CD4-positive, alpha-beta T cell (primary cell): ENCODE measurements around the gene PRDX2. TPM values are rescaled to one million over a fixed set of nuclear protein-coding genes. Genes with fewer than 3 reads are reported as not detected.

Source experiments
- ATAC-seq: fragments of 200-7000 bp; cut with Tn5 transposase; one replicate; pipeline ENCODE4 v1.10.0; 2022; ENCODE audit warnings: mild to moderate bottlenecking; ENCODE audit not compliant: poor library complexity
- CTCF ChIA-PET: fragments of 350-600 bp; sonication (Branson Sonifier 250); formaldehyde crosslinking; loops from one replicate; lab custom pipeline; 2021; ENCODE audit warnings: antibody characterized with exemption, inconsistent platforms; lab: Charles Lee
- POLR2A ChIA-PET: fragments of 350-600 bp; sonication (Branson Sonifier 250); formaldehyde crosslinking; loops from one replicate; lab custom pipeline; 2021; ENCODE audit warnings: antibody characterized with exemption, inconsistent platforms; lab: Charles Lee
- DNase-seq, 14 experiments: peaks; one replicate each; pipeline ENCODE4 v3.0.0-alpha.2; 2013 to 2020; ENCODE audit warnings: mixed read lengths in 2 of 14
- H3K27ac ChIP-seq, 2 donors: one replicate each; pipeline versions ENCODE4 v1.5.1 to v1.7.0; 2013; ENCODE audit warnings: low read length in 2 of 2, low read depth in 1 of 2, mild to moderate bottlenecking in 1 of 2
- H3K27me3 ChIP-seq, 2 experiments: 1 replicate in 1 of 2; 2 replicates in 1 of 2; pipeline versions ENCODE4 v1.6.1 to v1.7.0; 2013; ENCODE audit warnings: low read length in 2 of 2, control low read depth in 1 of 2, mild to moderate bottlenecking in 1 of 2, moderate library complexity in 1 of 2; ENCODE audit not compliant: insufficient read depth in 2 of 2, control insufficient read depth in 1 of 2
- H3K36me3 ChIP-seq: one replicate; pipeline ENCODE4 v1.6.1; 2013; ENCODE audit warnings: low read length, control low read depth; ENCODE audit not compliant: insufficient read depth
- H3K4me1 ChIP-seq: one replicate; pipeline ENCODE4 v1.6.1; 2013; ENCODE audit warnings: low read length, control low read depth; ENCODE audit not compliant: insufficient read depth
- H3K4me3 ChIP-seq: one replicate; pipeline ENCODE4 v1.5.1; 2013; ENCODE audit warnings: mild to moderate bottlenecking, low read length, moderate library complexity
- H3K9me3 ChIP-seq, 2 experiments: 1 replicate in 1 of 2; 2 replicates in 1 of 2; pipeline versions ENCODE4 v1.6.1 to v1.7.0; 2013; ENCODE audit warnings: low read length in 2 of 2, mild to moderate bottlenecking in 2 of 2, control low read depth in 1 of 2, moderate library complexity in 1 of 2; ENCODE audit not compliant: control insufficient read depth in 1 of 2, insufficient read depth in 1 of 2
- H3K27ac Mint-ChIP-seq: one replicate; pipeline ENCODE4 v1.8.0; 2020; ENCODE audit warnings: mixed read lengths
- H3K27me3 Mint-ChIP-seq: one replicate; pipeline ENCODE4 v1.8.0; 2021; ENCODE audit warnings: mixed read lengths
- H3K36me3 Mint-ChIP-seq: one replicate; pipeline ENCODE4 v1.8.0; 2021; ENCODE audit warnings: low read depth, mixed read lengths
- H3K4me1 Mint-ChIP-seq: one replicate; pipeline ENCODE4 v1.8.0; 2021; ENCODE audit warnings: low read depth, mixed read lengths
- H3K4me3 Mint-ChIP-seq: one replicate; pipeline ENCODE4 v1.8.0; 2020; ENCODE audit warnings: mild to moderate bottlenecking, mixed read lengths
- H3K9me3 Mint-ChIP-seq: one replicate; pipeline ENCODE4 v1.8.0; 2020; ENCODE audit warnings: mixed read lengths
- intact Hi-C, 2 experiments: fragments of 100-400 bp; cut with DNase I in 1 of 2; cut with micrococcal nuclease in 1 of 2; formaldehyde crosslinking; loops; one replicate each; pipeline versions ENCODE4 v1.15.1 to v1.9.0; 2023 to 2025; cut with DNase I, micrococcal nuclease
- total RNA-seq, 174 experiments: library from RNA in 2 of 174; stranded (reverse) in 2 of 174; gene quantifications; one replicate each; pipeline ENCODE4 v1.2.3 and lab custom pipeline; 2021 to 2026
- TF ChIP-seq, protein P1 (sequence below): fragments of 200-600 bp; IDR thresholded peaks from one replicate; pipeline ENCODE4 v1.8.0; 2022; ENCODE audit warnings: antibody characterized with exemption, mild to moderate bottlenecking

Gene PRDX2
- total RNA-seq, 2 experiments from 2014 or later = 59.7 to 65.9 TPM

DNA sequence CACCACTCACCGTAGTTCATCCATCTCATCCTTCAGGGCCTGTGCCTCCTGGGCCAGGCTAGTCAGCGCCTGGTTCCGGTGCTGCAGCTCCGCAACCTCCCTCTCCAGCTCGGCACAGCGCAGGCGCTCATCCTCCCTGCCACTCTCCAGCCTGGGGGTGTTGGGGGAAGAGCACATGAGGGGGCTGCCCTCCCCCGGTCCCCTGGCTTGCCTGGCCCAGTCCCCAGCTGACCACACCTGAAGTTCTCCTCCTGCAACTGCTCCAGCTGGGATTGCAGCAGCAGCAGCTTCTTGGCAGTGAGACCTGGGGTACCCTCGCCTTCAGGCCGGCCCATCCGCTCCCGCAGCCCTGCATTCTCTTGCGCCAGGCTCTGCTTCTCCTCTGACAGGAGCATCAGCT is 30.7 kb downstream of the PRDX2 start:
- POLR2A ChIA-PET = interaction anchor here (2.4 kb wide), 1 partner anchor 21 kb away, joined by 23 read pairs; the partner anchor contains the start of gene JUNB
- H3K27me3 Mint-ChIP-seq = no peaks in the 10 kb centered on the region
- no peaks in the 10 kb centered on the region for H3K36me3 ChIP-seq
- H3K9me3 ChIP-seq = no peaks in the 10 kb centered on the region
- no peaks in the 10 kb centered on the region for H3K27me3 ChIP-seq
- intact Hi-C loops = no loop called here
- DNase-seq (no peak), ATAC-seq (no peak)
- CTCF ChIA-PET = no interaction called here
- no peak overlapping the region for H3K4me3 Mint-ChIP-seq
- no peak overlapping the region for H3K4me3 ChIP-seq
- H3K36me3 Mint-ChIP-seq = no peaks in the 10 kb centered on the region
- H3K9me3 Mint-ChIP-seq = no peaks in the 10 kb centered on the region
- H3K27ac Mint-ChIP-seq = no peak overlapping the region
- H3K4me1 ChIP-seq = peaks cover 30% of the 10 kb centered on the region
- H3K27ac ChIP-seq = no peak overlapping the region
- TF ChIP-seq, protein P1, sequence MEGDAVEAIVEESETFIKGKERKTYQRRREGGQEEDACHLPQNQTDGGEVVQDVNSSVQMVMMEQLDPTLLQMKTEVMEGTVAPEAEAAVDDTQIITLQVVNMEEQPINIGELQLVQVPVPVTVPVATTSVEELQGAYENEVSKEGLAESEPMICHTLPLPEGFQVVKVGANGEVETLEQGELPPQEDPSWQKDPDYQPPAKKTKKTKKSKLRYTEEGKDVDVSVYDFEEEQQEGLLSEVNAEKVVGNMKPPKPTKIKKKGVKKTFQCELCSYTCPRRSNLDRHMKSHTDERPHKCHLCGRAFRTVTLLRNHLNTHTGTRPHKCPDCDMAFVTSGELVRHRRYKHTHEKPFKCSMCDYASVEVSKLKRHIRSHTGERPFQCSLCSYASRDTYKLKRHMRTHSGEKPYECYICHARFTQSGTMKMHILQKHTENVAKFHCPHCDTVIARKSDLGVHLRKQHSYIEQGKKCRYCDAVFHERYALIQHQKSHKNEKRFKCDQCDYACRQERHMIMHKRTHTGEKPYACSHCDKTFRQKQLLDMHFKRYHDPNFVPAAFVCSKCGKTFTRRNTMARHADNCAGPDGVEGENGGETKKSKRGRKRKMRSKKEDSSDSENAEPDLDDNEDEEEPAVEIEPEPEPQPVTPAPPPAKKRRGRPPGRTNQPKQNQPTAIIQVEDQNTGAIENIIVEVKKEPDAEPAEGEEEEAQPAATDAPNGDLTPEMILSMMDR = no peak
- H3K4me1 Mint-ChIP-seq = peaks cover 14% of the 10 kb centered on the region

DNA sequence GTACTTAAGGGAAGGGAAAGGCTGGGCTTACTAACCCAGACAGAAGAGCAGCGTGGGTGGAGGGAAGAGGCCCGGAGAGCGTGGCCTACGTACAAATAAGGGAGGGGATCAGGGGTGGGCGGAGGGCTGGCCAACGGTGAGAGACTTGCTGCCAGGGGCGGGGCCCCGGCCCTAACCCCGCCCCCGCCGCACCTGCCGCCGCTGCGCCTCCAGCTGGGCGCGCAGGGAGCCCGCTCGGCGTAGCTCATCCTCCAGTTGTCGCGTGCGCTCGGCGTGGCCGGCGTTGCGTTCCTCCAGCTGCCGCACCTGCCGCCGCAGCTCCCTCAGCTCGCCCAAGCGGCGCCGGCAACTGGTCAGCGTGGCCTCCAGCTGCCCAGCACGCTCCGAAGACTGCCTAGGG is 31.9 kb downstream of the PRDX2 start:
- Mint-ChIP-seq H3K4me1 (peaks cover 14% of the 10 kb centered on the region), H3K4me3 (peak overlapping the region; percentile 9), H3K27ac (no peak overlapping the region), H3K36me3 (peaks cover 4% of the 10 kb centered on the region), H3K27me3 (no peaks in the 10 kb centered on the region), H3K9me3 (no peaks in the 10 kb centered on the region)
- TF ChIP-seq, protein P1 = no peak
- ATAC-seq = peak; percentile 86
- CTCF ChIA-PET = interaction anchor here (0.9 to 1.1 kb wide), 3 partner anchors 9 to 78 kb away, joined by 3 to 6 read pairs (median 4); no protein-coding TSS in a partner anchor
- H3K9me3 ChIP-seq = no peaks in the 10 kb centered on the region
- no peak overlapping the region for H3K27ac ChIP-seq
- no peak overlapping the region for H3K4me3 ChIP-seq
- intact Hi-C loops = no loop called here
- peaks cover 25% of the 10 kb centered on the region for H3K4me1 ChIP-seq
- no peaks in the 10 kb centered on the region for H3K27me3 ChIP-seq
- H3K36me3 ChIP-seq = no peaks in the 10 kb centered on the region
- POLR2A ChIA-PET = interaction anchor here (1.0 to 2.4 kb wide), 5 partner anchors 13 to 78 kb away, joined by 3 to 23 read pairs (median 5); partner anchors contain the start of genes GET3 and JUNB
- DNase-seq = peak in 13 of 14 experiments; percentile 35 to 87 (median 56)

DNA sequence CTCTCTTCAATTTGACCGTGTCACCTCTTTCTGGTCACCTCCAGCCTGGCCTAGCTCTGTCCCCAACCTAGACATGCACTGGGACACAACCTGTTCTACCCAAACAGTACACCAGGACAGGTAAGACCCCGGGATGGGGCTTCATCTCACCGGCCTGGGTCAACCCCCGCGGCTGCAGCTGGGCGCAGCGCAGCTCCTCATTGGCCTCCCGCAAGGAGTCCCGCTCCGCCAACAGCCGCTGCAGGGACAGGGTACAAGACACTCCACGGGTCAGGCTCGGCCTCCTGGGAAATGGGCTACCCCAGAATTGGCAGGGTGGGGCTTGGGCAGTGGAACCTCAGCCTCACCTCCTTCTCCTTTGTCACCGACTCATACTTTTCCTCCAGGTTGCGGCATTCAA is 33.9 kb downstream of the PRDX2 start:
- ChIA-PET POLR2A (interaction anchor here (1.1 kb wide), 1 partner anchor 25 kb away, joined by 3 read pairs; no protein-coding TSS in a partner anchor), CTCF (interaction anchor here (2.1 to 3.1 kb wide), 2 partner anchors 10 to 28 kb away, joined by 11 to 30 read pairs; no protein-coding TSS in a partner anchor)
- H3K9me3 Mint-ChIP-seq = no peaks in the 10 kb centered on the region
- H3K27ac Mint-ChIP-seq = no peak overlapping the region
- H3K4me3 Mint-ChIP-seq = no peak overlapping the region
- peaks cover 22% of the 10 kb centered on the region for H3K4me1 ChIP-seq
- ATAC-seq = no peak
- no peaks in the 10 kb centered on the region for H3K27me3 ChIP-seq
- H3K9me3 ChIP-seq = peaks cover 0 to 5% of the 10 kb centered on the region in 2 experiments
- no peak overlapping the region for H3K4me3 ChIP-seq
- peaks cover 4% of the 10 kb centered on the region for H3K36me3 Mint-ChIP-seq
- no peak for DNase-seq
- H3K36me3 ChIP-seq = no peaks in the 10 kb centered on the region
- H3K27me3 Mint-ChIP-seq = no peaks in the 10 kb centered on the region
- H3K4me1 Mint-ChIP-seq = peaks cover 7% of the 10 kb centered on the region
- intact Hi-C loops = loop anchor here in 1 of 2 experiments (2.0 kb wide), 1 partner anchor 79 kb away; no protein-coding TSS in a partner anchor
- no peak overlapping the region for H3K27ac ChIP-seq
- TF ChIP-seq, protein P1 = no peak
